Measurements from ENCODE around the gene RAB40B.

Gene RAB40B

GRCh38 chr17:82705756-82706155 is 7.3 kb upstream of the RAB40B start:
- no peak for DNase-seq (ENCODE audit: low spot score)
- ATAC-seq (ENCODE audit: low read depth): no peak
- no peaks in the 10 kb centered on the region for H3K9me3 ChIP-seq (ENCODE audit: severe bottlenecking)
- H3K4me1 ChIP-seq (ENCODE audit: insufficient read depth, poor library complexity, severe bottlenecking): no peaks in the 10 kb centered on the region
- H3K4me3 ChIP-seq (ENCODE audit: severe bottlenecking): no peak overlapping the region
- no peak overlapping the region for H3K27ac ChIP-seq (ENCODE audit: poor library complexity, severe bottlenecking)
- H3K27me3 ChIP-seq (ENCODE audit: insufficient read depth, poor library complexity, severe bottlenecking): no peaks in the 10 kb centered on the region
- TF ChIP-seq CTCF (IDR thresholded peaks at IDR 0.05; ENCODE audit: poor library complexity, severe bottlenecking): no peak
- H3K36me3 ChIP-seq (ENCODE audit: low read depth): no peaks in the 10 kb centered on the region

- Histone ChIP-seq H3K36me3 (ENCODE audit: low read depth) (no peaks in the 10 kb centered on the region), H3K4me3 (ENCODE audit: severe bottlenecking) (no peak overlapping the region), H3K4me1 (ENCODE audit: insufficient read depth, poor library complexity, severe bottlenecking) (no peaks in the 10 kb centered on the region), H3K27ac (ENCODE audit: poor library complexity, severe bottlenecking) (no peak overlapping the region), H3K9me3 (ENCODE audit: severe bottlenecking) (no peaks in the 10 kb centered on the region), H3K27me3 (ENCODE audit: insufficient read depth, poor library complexity, severe bottlenecking) (no peaks in the 10 kb centered on the region)
- no peak for TF ChIP-seq CTCF (IDR thresholded peaks at IDR 0.05; ENCODE audit: poor library complexity, severe bottlenecking)
- ATAC-seq (ENCODE audit: low read depth) (no peak), DNase-seq (ENCODE audit: low spot score) (no peak)
Measured at GRCh38 chr17:82704886-82705285, 6.4 kb upstream of the RAB40B start.

GRCh38 chr17:82703935-82704865 is 5.7 kb upstream of the RAB40B start:
- ATAC-seq (ENCODE audit: low read depth): no peak
- no peak for TF ChIP-seq CTCF (IDR thresholded peaks at IDR 0.05; ENCODE audit: poor library complexity, severe bottlenecking)
- Histone ChIP-seq H3K27me3 (ENCODE audit: insufficient read depth, poor library complexity, severe bottlenecking) (no peaks in the 10 kb centered on the region), H3K4me1 (ENCODE audit: insufficient read depth, poor library complexity, severe bottlenecking) (no peaks in the 10 kb centered on the region), H3K36me3 (ENCODE audit: low read depth) (no peaks in the 10 kb centered on the region), H3K4me3 (ENCODE audit: severe bottlenecking) (no peak overlapping the region), H3K27ac (ENCODE audit: poor library complexity, severe bottlenecking) (no peak overlapping the region), H3K9me3 (ENCODE audit: severe bottlenecking) (no peaks in the 10 kb centered on the region)
- no peak for DNase-seq (ENCODE audit: low spot score)

- Histone ChIP-seq H3K27me3 (ENCODE audit: insufficient read depth, poor library complexity, severe bottlenecking) (no peaks in the 10 kb centered on the region), H3K9me3 (ENCODE audit: severe bottlenecking) (no peaks in the 10 kb centered on the region), H3K36me3 (ENCODE audit: low read depth) (no peaks in the 10 kb centered on the region), H3K27ac (ENCODE audit: poor library complexity, severe bottlenecking) (no peak overlapping the region), H3K4me1 (ENCODE audit: insufficient read depth, poor library complexity, severe bottlenecking) (no peaks in the 10 kb centered on the region), H3K4me3 (ENCODE audit: severe bottlenecking) (no peak overlapping the region)
- no peak for TF ChIP-seq CTCF (IDR thresholded peaks at IDR 0.05; ENCODE audit: poor library complexity, severe bottlenecking)
- DNase-seq (ENCODE audit: low spot score) (no peak), ATAC-seq (ENCODE audit: low read depth) (no peak)
Measured at GRCh38 chr17:82703036-82703745, 4.7 kb upstream of the RAB40B start.

Data from RWPE2 (cell line).